WTC11 (cell line): ENCODE data around the gene SCUBE1. TPM values are rescaled to one million over a fixed set of nuclear protein-coding genes. Genes with fewer than 3 reads are reported as not detected.

Source experiments
- ATAC-seq: fragments of 200-7000 bp; cut with Tn5 transposase; 2 replicates; pipeline ENCODE4 v1.10.0; 2021; ENCODE audit warnings: mild to moderate bottlenecking, moderate library complexity
- CTCF ChIA-PET: fragments of 300-600 bp; sonication (Branson Sonifier 250); formaldehyde crosslinking; loops from one replicate; lab custom pipeline; 2021; ENCODE audit warnings: antibody characterized with exemption; lab: Charles Lee
- POLR2A ChIA-PET: fragments of 350-600 bp; sonication (Branson Sonifier 250); formaldehyde crosslinking; loops from one replicate; lab custom pipeline; 2021; ENCODE audit warnings: antibody characterized with exemption; lab: Charles Lee
- DNase-seq: peaks from one replicate; pipeline ENCODE4 v3.0.0; 2021; ENCODE audit warnings: low spot score
- H3K27ac Mint-ChIP-seq: 2 replicates; pipeline ENCODE4 v1.8.0; 2021; ENCODE audit warnings: mixed read lengths
- H3K27me3 Mint-ChIP-seq: 2 replicates; pipeline ENCODE4 v1.8.0; 2021; ENCODE audit warnings: low read depth, mild to moderate bottlenecking, moderate library complexity, mixed read lengths
- H3K36me3 Mint-ChIP-seq: 2 replicates; pipeline ENCODE4 v1.8.0; 2021; ENCODE audit warnings: mixed read lengths
- H3K4me1 Mint-ChIP-seq: 2 replicates; pipeline ENCODE4 v1.8.0; 2022; ENCODE audit warnings: mixed read lengths
- H3K4me3 Mint-ChIP-seq: 2 replicates; pipeline ENCODE4 v1.8.0; 2021; ENCODE audit warnings: mild to moderate bottlenecking, moderate library complexity, mixed read lengths
- H3K9me3 Mint-ChIP-seq: 2 replicates; pipeline ENCODE4 v1.8.0; 2021; ENCODE audit warnings: mixed read lengths
- AR ChIP-seq: fragments of 250-450 bp; sonication (Bioruptor Pico); IDR thresholded peaks from 2 replicates; pipeline ENCODE4 v1.9.0; 2021; ENCODE audit warnings: mild to moderate bottlenecking
- ATF3 ChIP-seq: sonication (generic); formaldehyde crosslinking; conservative IDR thresholded peaks from 2 replicates; pipeline ENCODE4 v1.8.1; 2022; ENCODE audit warnings: mild to moderate bottlenecking, missing genetic modification reagents
- E2F5 ChIP-seq: sonication (generic); formaldehyde crosslinking; IDR thresholded peaks from 2 replicates; pipeline ENCODE4 v1.8.1; 2022; ENCODE audit warnings: mild to moderate bottlenecking, moderate library complexity, missing genetic modification reagents
- FOXK1 ChIP-seq: sonication (generic); formaldehyde crosslinking; IDR thresholded peaks from 2 replicates; pipeline ENCODE4 v1.8.0; 2022; ENCODE audit warnings: mild to moderate bottlenecking, moderate library complexity, missing genetic modification reagents
- GABPB1 ChIP-seq: sonication (generic); formaldehyde crosslinking; IDR thresholded peaks from 2 replicates; pipeline ENCODE4 v1.8.1; 2023; ENCODE audit warnings: mild to moderate bottlenecking, missing genetic modification reagents
- GRHL2 ChIP-seq: fragments of 250-450 bp; sonication (Bioruptor Pico); IDR thresholded peaks from 2 replicates; pipeline ENCODE4 v1.8.0; 2022; ENCODE audit warnings: mild to moderate bottlenecking, moderate library complexity; ENCODE audit not compliant: insufficient replicate concordance, severe bottlenecking
- KAT7 ChIP-seq: sonication (generic); formaldehyde crosslinking; IDR thresholded peaks from 2 replicates; pipeline ENCODE4 v1.8.1; 2023; ENCODE audit warnings: missing genetic modification reagents, mild to moderate bottlenecking, borderline replicate concordance
- MAX ChIP-seq: sonication (generic); formaldehyde crosslinking; IDR thresholded peaks from 2 replicates; pipeline ENCODE4 v1.8.0; 2022; ENCODE audit warnings: mild to moderate bottlenecking, missing genetic modification reagents
- MXD4 ChIP-seq: fragments of 250-450 bp; sonication (Bioruptor Pico); IDR thresholded peaks from 2 replicates; pipeline ENCODE4 v1.8.0; 2021; ENCODE audit warnings: mild to moderate bottlenecking, moderate library complexity, borderline replicate concordance
- NFE2L1 ChIP-seq: sonication (generic); formaldehyde crosslinking; IDR thresholded peaks from 2 replicates; pipeline ENCODE4 v1.8.1; 2023; ENCODE audit warnings: missing genetic modification reagents
- PRDM15 ChIP-seq: sonication (generic); formaldehyde crosslinking; IDR thresholded peaks from 2 replicates; pipeline ENCODE4 v1.8.0; 2022; ENCODE audit warnings: missing genetic modification reagents
- RELA ChIP-seq: sonication (generic); formaldehyde crosslinking; IDR thresholded peaks from 2 replicates; pipeline ENCODE4 v1.8.1; 2022; ENCODE audit warnings: missing genetic modification reagents, mild to moderate bottlenecking, borderline replicate concordance
- TEAD1 ChIP-seq: sonication (generic); formaldehyde crosslinking; IDR thresholded peaks from 2 replicates; pipeline ENCODE4 v1.8.0; 2022; ENCODE audit warnings: mild to moderate bottlenecking, missing genetic modification reagents
- USF2 ChIP-seq: sonication (generic); formaldehyde crosslinking; IDR thresholded peaks from 2 replicates; pipeline ENCODE4 v1.8.1; 2023; ENCODE audit warnings: mild to moderate bottlenecking, missing genetic modification reagents, moderate library complexity
- ZBTB43 ChIP-seq: sonication (generic); formaldehyde crosslinking; IDR thresholded peaks from 2 replicates; pipeline ENCODE4 v1.8.1; 2023; ENCODE audit warnings: mild to moderate bottlenecking, missing genetic modification reagents
- ZNF121 ChIP-seq: sonication (generic); formaldehyde crosslinking; IDR thresholded peaks from 2 replicates; pipeline ENCODE4 v1.8.0; 2023; ENCODE audit warnings: missing genetic modification reagents
- ZNF263 ChIP-seq: sonication (generic); formaldehyde crosslinking; IDR thresholded peaks from 2 replicates; pipeline ENCODE4 v1.8.1; 2022; ENCODE audit warnings: low read depth, mild to moderate bottlenecking, moderate library complexity, missing genetic modification reagents
- ZNF281 ChIP-seq: sonication (generic); formaldehyde crosslinking; IDR thresholded peaks from 2 replicates; pipeline ENCODE4 v1.8.0; 2023; ENCODE audit warnings: mild to moderate bottlenecking, missing genetic modification reagents
- ZNF671 ChIP-seq: fragments of 250-450 bp; sonication (Bioruptor Pico); IDR thresholded peaks from 2 replicates; pipeline ENCODE4 v1.8.0; 2021; ENCODE audit warnings: mild to moderate bottlenecking
- total RNA-seq: library from RNA; stranded (reverse); gene quantifications from 3 replicates; pipeline ENCODE4 v1.2.3, GENCODE V29; 2021

The SCUBE1 gene
- total RNA-seq, 1 experiment from 2014 or later: 6.9 TPM

GRCh38 chr22:43249789-43250471 is 93.2 kb downstream of the SCUBE1 start:
- Mint-ChIP-seq H3K4me3 (no peak overlapping the region), H3K36me3 (no peaks in the 10 kb centered on the region), H3K27me3 (no peaks in the 10 kb centered on the region), H3K27ac (peak overlapping the region; percentile 10; the same call in 1 of the 2 replicates), H3K4me1 (0 out of 2 replicates have a peak, but pooled peaks cover 2% of the 10 kb centered on the region), H3K9me3 (no peaks in the 10 kb centered on the region)
- CTCF ChIA-PET: interaction anchor here (1.0 to 1.9 kb wide), 6 partner anchors 10 to 96 kb away, joined by 3 to 9 read pairs (median 4); no protein-coding TSS in a partner anchor
- ATAC-seq: no peak
- no peak for DNase-seq
- POLR2A ChIA-PET: no interaction called here
- TF ChIP-seq PRDM15 (no peak), FOXK1 (CRISPR knock-in tag) (no peak), KAT7 (CRISPR knock-in tag) (no peak), MAX (no peak), ZBTB43 (CRISPR knock-in tag) (no peak), RELA (CRISPR knock-in tag) (no peak), ATF3 (CRISPR knock-in tag) (no peak), ZNF671 (CRISPR knock-in tag) (no peak), ZNF263 (CRISPR knock-in tag) (no peak), MXD4 (no peak)

- no peaks in the 10 kb centered on the region for H3K9me3 Mint-ChIP-seq
- CTCF ChIA-PET: interaction anchor here (1.5 to 2.6 kb wide), 7 partner anchors 12 to 99 kb away, joined by 4 to 31 read pairs (median 6); no protein-coding TSS in a partner anchor
- H3K27ac Mint-ChIP-seq: no peak overlapping the region; the same call in 1 of the 2 replicates
- no peak for TF ChIP-seq NFE2L1 (CRISPR knock-in tag)
- TF ChIP-seq E2F5 (CRISPR knock-in tag): no peak
- no peak for TF ChIP-seq GRHL2 (CRISPR knock-in tag)
- TF ChIP-seq USF2 (CRISPR knock-in tag): no peak
- TF ChIP-seq AR (CRISPR knock-in tag): no peak
- no peak for TF ChIP-seq FOXK1 (CRISPR knock-in tag)
- TF ChIP-seq ZNF121 (CRISPR knock-in tag): no peak
- no peak for TF ChIP-seq GABPB1 (CRISPR knock-in tag)
- TF ChIP-seq TEAD1 (CRISPR knock-in tag): no peak
- no peak for TF ChIP-seq ZNF671 (CRISPR knock-in tag)
- TF ChIP-seq ZNF281 (CRISPR knock-in tag): no peak
Observed at GRCh38 chr22:43247546-43248260, 95.5 kb downstream of the SCUBE1 start.

More at GRCh38 chr22:43247546-43248260, 95.5 kb downstream of the SCUBE1 start:
- Mint-ChIP-seq H3K36me3 (no peaks in the 10 kb centered on the region), H3K4me3 (no peak overlapping the region), H3K4me1 (0 out of 2 replicates have a peak, but pooled peaks cover 2% of the 10 kb centered on the region), H3K27me3 (no peaks in the 10 kb centered on the region)
- ATAC-seq (no peak), DNase-seq (no peak)
- POLR2A ChIA-PET: no interaction called here
